ENCODE measurements around the gene IMMP2L.

DNA sequence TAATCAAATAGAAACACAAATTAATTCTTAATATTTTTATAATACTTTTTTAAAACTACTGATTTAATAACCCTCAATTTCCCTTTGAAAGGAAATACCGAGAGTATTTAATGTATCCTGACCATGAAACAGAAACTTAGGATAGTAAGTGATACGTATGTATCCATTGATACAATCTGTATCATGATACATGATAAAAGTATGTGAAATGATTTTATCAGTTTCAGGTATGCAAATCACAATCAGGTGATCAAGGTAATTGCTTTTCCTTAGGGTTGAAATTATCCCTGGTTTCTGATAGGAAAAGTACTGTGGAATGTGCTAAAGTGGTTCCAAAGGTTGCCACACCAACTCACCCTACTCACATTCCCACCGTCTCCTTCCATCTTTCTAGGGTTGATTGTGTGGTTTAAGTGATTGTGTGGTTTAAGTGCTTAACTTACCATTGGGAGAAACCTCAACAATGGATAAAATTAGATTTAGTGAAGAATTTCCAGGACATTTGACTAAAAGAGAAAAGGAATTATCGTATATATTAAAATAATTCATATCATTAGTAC is 333.0 kb downstream of the IMMP2L start:
- TF ChIP-seq, protein P1, sequence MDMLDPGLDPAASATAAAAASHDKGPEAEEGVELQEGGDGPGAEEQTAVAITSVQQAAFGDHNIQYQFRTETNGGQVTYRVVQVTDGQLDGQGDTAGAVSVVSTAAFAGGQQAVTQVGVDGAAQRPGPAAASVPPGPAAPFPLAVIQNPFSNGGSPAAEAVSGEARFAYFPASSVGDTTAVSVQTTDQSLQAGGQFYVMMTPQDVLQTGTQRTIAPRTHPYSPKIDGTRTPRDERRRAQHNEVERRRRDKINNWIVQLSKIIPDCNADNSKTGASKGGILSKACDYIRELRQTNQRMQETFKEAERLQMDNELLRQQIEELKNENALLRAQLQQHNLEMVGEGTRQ (CRISPR knock-in tag; IDR thresholded peaks at IDR 0.05) = no peak
- TF ChIP-seq, protein P2, sequence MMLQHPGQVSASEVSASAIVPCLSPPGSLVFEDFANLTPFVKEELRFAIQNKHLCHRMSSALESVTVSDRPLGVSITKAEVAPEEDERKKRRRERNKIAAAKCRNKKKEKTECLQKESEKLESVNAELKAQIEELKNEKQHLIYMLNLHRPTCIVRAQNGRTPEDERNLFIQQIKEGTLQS (CRISPR knock-in tag; conservative IDR thresholded peaks at IDR 0.05) = no peak
- TF ChIP-seq, protein P3, sequence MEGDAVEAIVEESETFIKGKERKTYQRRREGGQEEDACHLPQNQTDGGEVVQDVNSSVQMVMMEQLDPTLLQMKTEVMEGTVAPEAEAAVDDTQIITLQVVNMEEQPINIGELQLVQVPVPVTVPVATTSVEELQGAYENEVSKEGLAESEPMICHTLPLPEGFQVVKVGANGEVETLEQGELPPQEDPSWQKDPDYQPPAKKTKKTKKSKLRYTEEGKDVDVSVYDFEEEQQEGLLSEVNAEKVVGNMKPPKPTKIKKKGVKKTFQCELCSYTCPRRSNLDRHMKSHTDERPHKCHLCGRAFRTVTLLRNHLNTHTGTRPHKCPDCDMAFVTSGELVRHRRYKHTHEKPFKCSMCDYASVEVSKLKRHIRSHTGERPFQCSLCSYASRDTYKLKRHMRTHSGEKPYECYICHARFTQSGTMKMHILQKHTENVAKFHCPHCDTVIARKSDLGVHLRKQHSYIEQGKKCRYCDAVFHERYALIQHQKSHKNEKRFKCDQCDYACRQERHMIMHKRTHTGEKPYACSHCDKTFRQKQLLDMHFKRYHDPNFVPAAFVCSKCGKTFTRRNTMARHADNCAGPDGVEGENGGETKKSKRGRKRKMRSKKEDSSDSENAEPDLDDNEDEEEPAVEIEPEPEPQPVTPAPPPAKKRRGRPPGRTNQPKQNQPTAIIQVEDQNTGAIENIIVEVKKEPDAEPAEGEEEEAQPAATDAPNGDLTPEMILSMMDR (IDR thresholded peaks at IDR 0.05) = no peak
- TF ChIP-seq, protein P4, sequence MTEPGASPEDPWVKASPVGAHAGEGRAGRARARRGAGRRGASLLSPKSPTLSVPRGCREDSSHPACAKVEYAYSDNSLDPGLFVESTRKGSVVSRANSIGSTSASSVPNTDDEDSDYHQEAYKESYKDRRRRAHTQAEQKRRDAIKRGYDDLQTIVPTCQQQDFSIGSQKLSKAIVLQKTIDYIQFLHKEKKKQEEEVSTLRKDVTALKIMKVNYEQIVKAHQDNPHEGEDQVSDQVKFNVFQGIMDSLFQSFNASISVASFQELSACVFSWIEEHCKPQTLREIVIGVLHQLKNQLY (CRISPR knock-in tag; IDR thresholded peaks at IDR 0.05) = no peak
- TF ChIP-seq ZNF263 (CRISPR knock-in tag; IDR thresholded peaks at IDR 0.05; ENCODE audit: low read depth) (no peak), NR1H2 (CRISPR knock-in tag; IDR thresholded peaks at IDR 0.05) (no peak)
- TF ChIP-seq, protein P5, sequence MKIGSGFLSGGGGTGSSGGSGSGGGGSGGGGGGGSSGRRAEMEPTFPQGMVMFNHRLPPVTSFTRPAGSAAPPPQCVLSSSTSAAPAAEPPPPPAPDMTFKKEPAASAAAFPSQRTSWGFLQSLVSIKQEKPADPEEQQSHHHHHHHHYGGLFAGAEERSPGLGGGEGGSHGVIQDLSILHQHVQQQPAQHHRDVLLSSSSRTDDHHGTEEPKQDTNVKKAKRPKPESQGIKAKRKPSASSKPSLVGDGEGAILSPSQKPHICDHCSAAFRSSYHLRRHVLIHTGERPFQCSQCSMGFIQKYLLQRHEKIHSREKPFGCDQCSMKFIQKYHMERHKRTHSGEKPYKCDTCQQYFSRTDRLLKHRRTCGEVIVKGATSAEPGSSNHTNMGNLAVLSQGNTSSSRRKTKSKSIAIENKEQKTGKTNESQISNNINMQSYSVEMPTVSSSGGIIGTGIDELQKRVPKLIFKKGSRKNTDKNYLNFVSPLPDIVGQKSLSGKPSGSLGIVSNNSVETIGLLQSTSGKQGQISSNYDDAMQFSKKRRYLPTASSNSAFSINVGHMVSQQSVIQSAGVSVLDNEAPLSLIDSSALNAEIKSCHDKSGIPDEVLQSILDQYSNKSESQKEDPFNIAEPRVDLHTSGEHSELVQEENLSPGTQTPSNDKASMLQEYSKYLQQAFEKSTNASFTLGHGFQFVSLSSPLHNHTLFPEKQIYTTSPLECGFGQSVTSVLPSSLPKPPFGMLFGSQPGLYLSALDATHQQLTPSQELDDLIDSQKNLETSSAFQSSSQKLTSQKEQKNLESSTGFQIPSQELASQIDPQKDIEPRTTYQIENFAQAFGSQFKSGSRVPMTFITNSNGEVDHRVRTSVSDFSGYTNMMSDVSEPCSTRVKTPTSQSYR (CRISPR knock-in tag; IDR thresholded peaks at IDR 0.05) = no peak
- TF ChIP-seq, protein P6, sequence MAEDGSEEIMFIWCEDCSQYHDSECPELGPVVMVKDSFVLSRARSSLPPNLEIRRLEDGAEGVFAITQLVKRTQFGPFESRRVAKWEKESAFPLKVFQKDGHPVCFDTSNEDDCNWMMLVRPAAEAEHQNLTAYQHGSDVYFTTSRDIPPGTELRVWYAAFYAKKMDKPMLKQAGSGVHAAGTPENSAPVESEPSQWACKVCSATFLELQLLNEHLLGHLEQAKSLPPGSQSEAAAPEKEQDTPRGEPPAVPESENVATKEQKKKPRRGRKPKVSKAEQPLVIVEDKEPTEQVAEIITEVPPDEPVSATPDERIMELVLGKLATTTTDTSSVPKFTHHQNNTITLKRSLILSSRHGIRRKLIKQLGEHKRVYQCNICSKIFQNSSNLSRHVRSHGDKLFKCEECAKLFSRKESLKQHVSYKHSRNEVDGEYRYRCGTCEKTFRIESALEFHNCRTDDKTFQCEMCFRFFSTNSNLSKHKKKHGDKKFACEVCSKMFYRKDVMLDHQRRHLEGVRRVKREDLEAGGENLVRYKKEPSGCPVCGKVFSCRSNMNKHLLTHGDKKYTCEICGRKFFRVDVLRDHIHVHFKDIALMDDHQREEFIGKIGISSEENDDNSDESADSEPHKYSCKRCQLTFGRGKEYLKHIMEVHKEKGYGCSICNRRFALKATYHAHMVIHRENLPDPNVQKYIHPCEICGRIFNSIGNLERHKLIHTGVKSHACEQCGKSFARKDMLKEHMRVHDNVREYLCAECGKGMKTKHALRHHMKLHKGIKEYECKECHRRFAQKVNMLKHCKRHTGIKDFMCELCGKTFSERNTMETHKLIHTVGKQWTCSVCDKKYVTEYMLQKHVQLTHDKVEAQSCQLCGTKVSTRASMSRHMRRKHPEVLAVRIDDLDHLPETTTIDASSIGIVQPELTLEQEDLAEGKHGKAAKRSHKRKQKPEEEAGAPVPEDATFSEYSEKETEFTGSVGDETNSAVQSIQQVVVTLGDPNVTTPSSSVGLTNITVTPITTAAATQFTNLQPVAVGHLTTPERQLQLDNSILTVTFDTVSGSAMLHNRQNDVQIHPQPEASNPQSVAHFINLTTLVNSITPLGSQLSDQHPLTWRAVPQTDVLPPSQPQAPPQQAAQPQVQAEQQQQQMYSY (CRISPR knock-in tag; IDR thresholded peaks at IDR 0.05) = no peak

Measured in WTC11 (cell line).